HepG2 (cell line): Measurements from ENCODE around the gene NEURL4. TPM values are rescaled to one million over a fixed set of nuclear protein-coding genes. Genes with fewer than 3 reads are reported as not detected.

Experiments used
- CENPBD1 ChIP-seq: sonication (generic); formaldehyde crosslinking; IDR thresholded peaks from 2 replicates; pipeline ENCODE4 v1.8.0; 2022; ENCODE audit warnings: missing genetic modification reagents, low read depth, mild to moderate bottlenecking, borderline replicate concordance
- E2F2 ChIP-seq: sonication (generic); formaldehyde crosslinking; IDR thresholded peaks from 2 replicates; pipeline ENCODE4 v1.4.0; 2020; ENCODE audit warnings: missing genetic modification reagents, borderline replicate concordance
- FOXA1 ChIP-seq, 2 experiments: fragments of 450-650 bp in 1 of 2; sonication (generic) in 1 of 2; formaldehyde crosslinking in 1 of 2; IDR thresholded peaks; 2 replicates each; pipeline versions ENCODE4 v1.4.0 to v1.6.1; 2016 to 2020; ENCODE audit warnings: missing genetic modification reagents in 1 of 2
- IRX3 ChIP-seq: sonication (generic); formaldehyde crosslinking; IDR thresholded peaks from 2 replicates; pipeline ENCODE4 v1.8.1; 2023; ENCODE audit warnings: mild to moderate bottlenecking, low read depth, missing genetic modification reagents, borderline replicate concordance
- NCOR1 ChIP-seq: fragments of 200-600 bp; sonication (generic); IDR thresholded peaks from 2 replicates; pipeline ENCODE4 v1.7.0; 2017; ENCODE audit warnings: antibody characterized with exemption, low read length, borderline replicate concordance
- NFE2L2 ChIP-seq: fragments of 150-350 bp; IDR thresholded peaks from 2 replicates; pipeline ENCODE4 v1.6.1; 2014; ENCODE audit warnings: low read length
- POLR2G ChIP-seq: fragments of 200-400 bp; formaldehyde crosslinking; IDR thresholded peaks from 2 replicates; pipeline ENCODE4 v1.6.1; 2018; ENCODE audit warnings: mild to moderate bottlenecking, low read depth, low read length, moderate library complexity
- USF2 ChIP-seq, 2 experiments: sonication (generic) in 1 of 2; formaldehyde crosslinking in 1 of 2; IDR thresholded peaks; 2 replicates each; pipeline versions ENCODE4 v1.5.1 to v1.6.1; 2011 to 2020; ENCODE audit warnings: borderline replicate concordance in 1 of 2, low read depth in 1 of 2, low read length in 1 of 2, mild to moderate bottlenecking in 1 of 2, missing genetic modification reagents in 1 of 2, moderate library complexity in 1 of 2
- ZBTB40 ChIP-seq, 2 experiments: fragments of 450-650 bp in 1 of 2; sonication (generic) in 1 of 2; formaldehyde crosslinking in 1 of 2; IDR thresholded peaks; 2 replicates each; pipeline versions ENCODE4 v1.6.1 to v1.8.0; 2016 to 2022; ENCODE audit warnings: antibody characterized with exemption in 1 of 2, mild to moderate bottlenecking in 1 of 2, missing genetic modification reagents in 1 of 2
- ZNF17 ChIP-seq: sonication (generic); formaldehyde crosslinking; IDR thresholded peaks from 2 replicates; pipeline ENCODE4 v1.5.0; 2020; ENCODE audit warnings: mild to moderate bottlenecking, missing genetic modification reagents
- ZNF468 ChIP-seq: sonication (generic); formaldehyde crosslinking; IDR thresholded peaks from 2 replicates; pipeline ENCODE4 v1.8.0; 2022; ENCODE audit warnings: mild to moderate bottlenecking, moderate library complexity, missing genetic modification reagents
- ZNF562 ChIP-seq: sonication (generic); formaldehyde crosslinking; IDR thresholded peaks from 2 replicates; pipeline ENCODE4 v1.8.0; 2022; ENCODE audit warnings: missing genetic modification reagents, borderline replicate concordance
- ZNF75D ChIP-seq: sonication (generic); formaldehyde crosslinking; IDR thresholded peaks from 2 replicates; pipeline ENCODE4 v1.8.1; 2023; ENCODE audit warnings: missing genetic modification reagents, mild to moderate bottlenecking, borderline replicate concordance
- ZSCAN22 ChIP-seq: sonication (generic); formaldehyde crosslinking; IDR thresholded peaks from 2 replicates; pipeline ENCODE4 v1.4.0; 2020; ENCODE audit warnings: mild to moderate bottlenecking, missing genetic modification reagents
- polyA plus RNA-seq, 8 experiments: library from polyadenylated mRNA; depleted of rRNA in 3 of 8; stranded (reverse) in 7 of 8; unstranded in 1 of 8; fragments of >200 nt; fragmentation: Illumina TruSeq in 4 of 8; extraction: Trizol in 4 of 8; gene quantifications; 2 replicates each; pipeline versions ENCODE4 v1.2.1 to v1.2.3, GENCODE V29; 2011 to 2016; ENCODE audit warnings: low read depth in 4 of 8, missing spikeins in 1 of 8, mixed read lengths in 1 of 8; ENCODE audit not compliant: insufficient read depth in 1 of 8
- total RNA-seq, 5 experiments: library from RNA; depleted of rRNA; stranded (reverse); fragments of >200 nt; fragmentation: Illumina TruSeq; extraction: Trizol; gene quantifications; 2 replicates each; pipeline ENCODE4 v1.2.3, GENCODE V29; 2016; ENCODE audit warnings: low read depth in 1 of 5

NEURL4 gene
- total and polyA plus RNA-seq, 2 of the 13 experiments (the other 11 are each of a cell fraction or from before 2014, with no cell fraction given): 14.8 to 15.7 TPM

GRCh38 chr17:7329374-7329996, 350 bp upstream of the NEURL4 start (continued):
- no peak for TF ChIP-seq ZBTB40 (IDR thresholded peaks at IDR 0.05)
- no peak; the same call in 1 of the 2 replicates for TF ChIP-seq ZBTB40 (CRISPR knock-in tag; IDR thresholded peaks at IDR 0.05)
- no peak for TF ChIP-seq FOXA1 (IDR thresholded peaks at IDR 0.05)
- no peak; the same call in 1 of the 2 replicates for TF ChIP-seq FOXA1 (CRISPR knock-in tag; IDR thresholded peaks at IDR 0.05)
- no peak for TF ChIP-seq ZNF17 (CRISPR knock-in tag)
- TF ChIP-seq CENPBD1 (CRISPR knock-in tag): no peak
- no peak for TF ChIP-seq ZSCAN22 (CRISPR knock-in tag)
- no peak for TF ChIP-seq E2F2
- no peak for TF ChIP-seq ZNF562 (CRISPR knock-in tag)
- no peak for TF ChIP-seq IRX3 (CRISPR knock-in tag)
- TF ChIP-seq NFE2L2: no peak
- no peak for TF ChIP-seq NCOR1
- no peak for TF ChIP-seq ZNF468 (CRISPR knock-in tag)
- no peak for TF ChIP-seq ZNF75D (CRISPR knock-in tag)
- no peak for TF ChIP-seq USF2 (IDR thresholded peaks at IDR 0.05; ENCODE audit: low read depth, low read length)
- no peak for TF ChIP-seq USF2 (CRISPR knock-in tag; IDR thresholded peaks at IDR 0.05; ENCODE audit: borderline replicate concordance)
- TF ChIP-seq POLR2G: peak; percentile 83
